K562 (cell line): ENCODE measurements around the gene PI4KA. TPM values are rescaled to one million over a fixed set of nuclear protein-coding genes. Genes with fewer than 3 reads are reported as not detected.

Experiments used
- BDP1 ChIP-seq: IDR thresholded peaks from 3 replicates; pipeline ENCODE4 v1.6.1; 2011; ENCODE audit not compliant: insufficient read length, insufficient read depth
- FOXP1 ChIP-seq: sonication (generic); formaldehyde crosslinking; IDR thresholded peaks from 2 replicates; pipeline ENCODE4 v1.8.0; 2022; ENCODE audit warnings: mild to moderate bottlenecking, missing genetic modification reagents
- GTF2A2 ChIP-seq: IDR thresholded peaks from 2 replicates; pipeline ENCODE4 v1.6.1; 2016; ENCODE audit warnings: mild to moderate bottlenecking, missing genetic modification characterization, missing compliant biosample characterization
- MAFF ChIP-seq: IDR thresholded peaks from 2 replicates; pipeline ENCODE4 v1.6.1; 2012; ENCODE audit warnings: low read length, improper control_type of control experiment
- MEF2D ChIP-seq: conservative IDR thresholded peaks from 2 replicates; pipeline ENCODE4 v1.6.1; 2016; ENCODE audit warnings: low read depth, missing genetic modification characterization, missing compliant biosample characterization
- PTBP1 ChIP-seq: fragments of 200-400 bp; formaldehyde crosslinking; IDR thresholded peaks from 2 replicates; pipeline ENCODE4 v1.6.1; 2017; ENCODE audit warnings: low read depth, low read length
- SRSF3 ChIP-seq: fragments of 200-400 bp; formaldehyde crosslinking; IDR thresholded peaks from 2 replicates; pipeline ENCODE4 v1.6.1; 2016; ENCODE audit warnings: mild to moderate bottlenecking, low read length, moderate library complexity; ENCODE audit not compliant: insufficient read depth
- TBL1XR1 ChIP-seq, 2 experiments: IDR thresholded peaks; 2 replicates each; pipeline ENCODE4 v1.6.1; 2012; ENCODE audit warnings: improper control_type of control experiment in 2 of 2, low read length in 2 of 2, mild to moderate bottlenecking in 1 of 2
- TGIF2 ChIP-seq: sonication (generic); formaldehyde crosslinking; IDR thresholded peaks from 2 replicates; pipeline ENCODE4 v1.8.1; 2022; ENCODE audit warnings: mild to moderate bottlenecking, missing genetic modification reagents, moderate library complexity
- ZBED1 ChIP-seq: IDR thresholded peaks from 2 replicates; pipeline ENCODE4 v1.6.1; 2014
- ZFP1 ChIP-seq: fragments of 450-650 bp; formaldehyde crosslinking; IDR thresholded peaks from 2 replicates; pipeline ENCODE4 v1.4.0; 2020; ENCODE audit warnings: mild to moderate bottlenecking, mixed read lengths
- ZNF134 ChIP-seq: fragments of 250-450 bp; sonication (Bioruptor Pico); conservative IDR thresholded peaks from 2 replicates; pipeline ENCODE4 v1.4.0; 2020
- ZNF212 ChIP-seq: fragments of 450-650 bp; formaldehyde crosslinking; IDR thresholded peaks from 2 replicates; pipeline ENCODE4 v1.4.0; 2020; ENCODE audit warnings: mild to moderate bottlenecking
- ZNF224 ChIP-seq: sonication (generic); formaldehyde crosslinking; IDR thresholded peaks from 2 replicates; pipeline ENCODE4 v1.8.0; 2022; ENCODE audit warnings: mild to moderate bottlenecking, missing genetic modification reagents
- ZNF507 ChIP-seq: conservative IDR thresholded peaks from 2 replicates; pipeline ENCODE4 v1.6.1; 2017; ENCODE audit warnings: missing genetic modification characterization, missing compliant biosample characterization
- ZNF583 ChIP-seq: fragments of 250-450 bp; sonication (Bioruptor Pico); IDR thresholded peaks from 2 replicates; pipeline ENCODE4 v1.4.0; 2020
- polyA plus RNA-seq, 8 experiments: library from polyadenylated mRNA; depleted of rRNA in 4 of 8; stranded (reverse) in 5 of 8; unstranded in 3 of 8; fragments of >200 nt; fragmentation: Nextera tagmentation in 2 of 8; fragmentation: Illumina TruSeq in 1 of 8; extraction: Ambion mirVana in 2 of 8; extraction: Trizol in 1 of 8; gene quantifications; 2 replicates each; pipeline versions ENCODE4 v1.2.1 to v1.2.3, GENCODE V29; 2011 to 2014; ENCODE audit warnings: inconsistent platforms in 1 of 8, missing spikeins in 1 of 8
- total RNA-seq, 7 experiments: library from RNA; depleted of rRNA in 6 of 7; stranded (reverse); fragments of >200 nt in 6 of 7; fragmentation: Illumina TruSeq in 2 of 7; extraction: Trizol in 2 of 7; gene quantifications; 2 replicates each; pipeline versions ENCODE4 v1.2.1 to v1.2.3, GENCODE V29; 2011 to 2021; ENCODE audit warnings: low replicate concordance in 1 of 7
- TF ChIP-seq, protein P1 (sequence below): sonication (generic); IDR thresholded peaks from 2 replicates; pipeline ENCODE4 v1.6.1; 2016
- TF ChIP-seq, protein P2 (sequence below): sonication (generic); formaldehyde crosslinking; IDR thresholded peaks from 2 replicates; pipeline ENCODE4 v1.4.0; 2020; ENCODE audit warnings: mild to moderate bottlenecking, missing genetic modification reagents
- TF ChIP-seq, protein P3 (sequence below): fragments of 250-450 bp; sonication (Bioruptor Pico); IDR thresholded peaks from 2 replicates; pipeline ENCODE4 v1.5.0; 2021
- TF ChIP-seq, protein P4 (sequence below): IDR thresholded peaks from 2 replicates; pipeline ENCODE4 v1.6.1; 2012; ENCODE audit warnings: low read depth, low read length, improper control_type of control experiment, borderline replicate concordance
- TF ChIP-seq, protein P5 (sequence below): IDR thresholded peaks from 3 replicates; pipeline ENCODE4 v1.6.1; 2011; ENCODE audit warnings: borderline replicate concordance, mild to moderate bottlenecking, moderate library complexity; ENCODE audit not compliant: insufficient read length; ENCODE audit errors: extremely low read depth

The PI4KA gene
- total and polyA plus RNA-seq, 9 of the 15 experiments (the other 6 are each of a cell fraction or from before 2014, with no cell fraction given): 7.3 to 187 (median 84.7) TPM

DNA sequence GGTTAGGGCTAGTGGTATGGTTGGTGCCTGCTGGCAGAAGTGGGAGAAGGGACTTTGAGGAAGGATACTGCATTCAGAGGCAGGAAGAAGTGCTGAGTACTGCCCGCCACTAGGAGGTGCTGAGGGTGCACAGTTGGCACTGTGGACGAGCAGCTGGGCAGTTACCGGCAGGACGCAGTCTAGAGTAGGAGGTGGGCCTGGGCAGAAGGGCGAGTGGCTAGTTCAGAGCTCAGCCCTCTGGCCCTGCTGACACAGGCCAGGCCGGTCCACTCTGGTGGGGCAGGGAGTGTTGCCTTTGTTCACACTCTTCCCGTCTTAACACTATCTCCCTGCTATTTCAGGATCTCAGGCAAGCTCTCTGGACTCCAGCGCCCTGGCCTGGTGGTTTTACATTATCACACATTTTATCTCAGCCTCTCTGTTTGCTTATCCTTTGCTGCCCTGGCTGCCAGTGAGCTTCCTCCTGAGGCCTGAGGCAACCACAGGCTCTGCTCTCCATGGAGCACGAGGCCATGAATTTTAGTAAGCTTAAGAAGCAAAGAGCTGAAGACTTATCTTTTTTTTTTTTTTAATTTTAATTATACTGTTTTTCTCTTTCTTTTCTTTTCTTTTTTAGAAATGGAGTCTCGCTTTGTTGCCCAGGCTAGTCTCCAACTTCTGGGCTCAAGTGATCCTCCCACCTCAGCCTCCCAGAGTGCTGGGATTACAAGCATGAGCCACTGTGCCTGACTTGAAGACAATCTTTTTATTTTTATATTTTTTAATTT, 27.1 kb upstream of the PI4KA start (continued):
- no peak for TF ChIP-seq SRSF3
- TF ChIP-seq, protein P1, sequence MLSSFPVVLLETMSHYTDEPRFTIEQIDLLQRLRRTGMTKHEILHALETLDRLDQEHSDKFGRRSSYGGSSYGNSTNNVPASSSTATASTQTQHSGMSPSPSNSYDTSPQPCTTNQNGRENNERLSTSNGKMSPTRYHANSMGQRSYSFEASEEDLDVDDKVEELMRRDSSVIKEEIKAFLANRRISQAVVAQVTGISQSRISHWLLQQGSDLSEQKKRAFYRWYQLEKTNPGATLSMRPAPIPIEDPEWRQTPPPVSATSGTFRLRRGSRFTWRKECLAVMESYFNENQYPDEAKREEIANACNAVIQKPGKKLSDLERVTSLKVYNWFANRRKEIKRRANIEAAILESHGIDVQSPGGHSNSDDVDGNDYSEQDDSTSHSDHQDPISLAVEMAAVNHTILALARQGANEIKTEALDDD: 0 out of 2 replicates have a peak, but pooled peaks have one; percentile 62
- TF ChIP-seq, protein P2, sequence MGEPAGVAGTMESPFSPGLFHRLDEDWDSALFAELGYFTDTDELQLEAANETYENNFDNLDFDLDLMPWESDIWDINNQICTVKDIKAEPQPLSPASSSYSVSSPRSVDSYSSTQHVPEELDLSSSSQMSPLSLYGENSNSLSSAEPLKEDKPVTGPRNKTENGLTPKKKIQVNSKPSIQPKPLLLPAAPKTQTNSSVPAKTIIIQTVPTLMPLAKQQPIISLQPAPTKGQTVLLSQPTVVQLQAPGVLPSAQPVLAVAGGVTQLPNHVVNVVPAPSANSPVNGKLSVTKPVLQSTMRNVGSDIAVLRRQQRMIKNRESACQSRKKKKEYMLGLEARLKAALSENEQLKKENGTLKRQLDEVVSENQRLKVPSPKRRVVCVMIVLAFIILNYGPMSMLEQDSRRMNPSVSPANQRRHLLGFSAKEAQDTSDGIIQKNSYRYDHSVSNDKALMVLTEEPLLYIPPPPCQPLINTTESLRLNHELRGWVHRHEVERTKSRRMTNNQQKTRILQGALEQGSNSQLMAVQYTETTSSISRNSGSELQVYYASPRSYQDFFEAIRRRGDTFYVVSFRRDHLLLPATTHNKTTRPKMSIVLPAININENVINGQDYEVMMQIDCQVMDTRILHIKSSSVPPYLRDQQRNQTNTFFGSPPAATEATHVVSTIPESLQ: peak; percentile 96; the same call in 1 of the 2 replicates
- no peak for TF ChIP-seq GTF2A2
- TF ChIP-seq PTBP1: 0 out of 2 replicates have a peak, but pooled peaks have one; percentile 65
- TF ChIP-seq, protein P3, sequence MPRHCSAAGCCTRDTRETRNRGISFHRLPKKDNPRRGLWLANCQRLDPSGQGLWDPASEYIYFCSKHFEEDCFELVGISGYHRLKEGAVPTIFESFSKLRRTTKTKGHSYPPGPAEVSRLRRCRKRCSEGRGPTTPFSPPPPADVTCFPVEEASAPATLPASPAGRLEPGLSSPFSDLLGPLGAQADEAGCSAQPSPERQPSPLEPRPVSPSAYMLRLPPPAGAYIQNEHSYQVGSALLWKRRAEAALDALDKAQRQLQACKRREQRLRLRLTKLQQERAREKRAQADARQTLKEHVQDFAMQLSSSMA (CRISPR knock-in tag): no peak
- TF ChIP-seq ZNF224 (CRISPR knock-in tag): no peak
- no peak for TF ChIP-seq ZNF507 (tag)
- TF ChIP-seq, protein P4, sequence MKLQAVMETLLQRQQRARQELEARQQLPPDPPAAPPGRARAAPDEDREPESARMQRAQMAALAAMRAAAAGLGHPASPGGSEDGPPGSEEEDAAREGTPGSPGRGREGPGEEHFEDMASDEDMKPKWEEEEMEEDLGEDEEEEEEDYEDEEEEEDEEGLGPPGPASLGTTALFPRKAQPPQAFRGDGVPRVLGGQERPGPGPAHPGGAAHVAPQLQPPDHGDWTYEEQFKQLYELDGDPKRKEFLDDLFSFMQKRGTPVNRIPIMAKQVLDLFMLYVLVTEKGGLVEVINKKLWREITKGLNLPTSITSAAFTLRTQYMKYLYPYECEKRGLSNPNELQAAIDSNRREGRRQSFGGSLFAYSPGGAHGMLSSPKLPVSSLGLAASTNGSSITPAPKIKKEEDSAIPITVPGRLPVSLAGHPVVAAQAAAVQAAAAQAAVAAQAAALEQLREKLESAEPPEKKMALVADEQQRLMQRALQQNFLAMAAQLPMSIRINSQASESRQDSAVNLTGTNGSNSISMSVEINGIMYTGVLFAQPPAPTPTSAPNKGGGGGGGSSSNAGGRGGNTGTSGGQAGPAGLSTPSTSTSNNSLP: peak; percentile 42; the same call in 1 of the 2 replicates
- TF ChIP-seq ZNF212 (CRISPR knock-in tag): no peak
- no peak for TF ChIP-seq TGIF2
- no peak for TF ChIP-seq ZFP1 (CRISPR knock-in tag)
- peak; percentile 97 for TF ChIP-seq FOXP1 (CRISPR knock-in tag)
- TF ChIP-seq, protein P5, sequence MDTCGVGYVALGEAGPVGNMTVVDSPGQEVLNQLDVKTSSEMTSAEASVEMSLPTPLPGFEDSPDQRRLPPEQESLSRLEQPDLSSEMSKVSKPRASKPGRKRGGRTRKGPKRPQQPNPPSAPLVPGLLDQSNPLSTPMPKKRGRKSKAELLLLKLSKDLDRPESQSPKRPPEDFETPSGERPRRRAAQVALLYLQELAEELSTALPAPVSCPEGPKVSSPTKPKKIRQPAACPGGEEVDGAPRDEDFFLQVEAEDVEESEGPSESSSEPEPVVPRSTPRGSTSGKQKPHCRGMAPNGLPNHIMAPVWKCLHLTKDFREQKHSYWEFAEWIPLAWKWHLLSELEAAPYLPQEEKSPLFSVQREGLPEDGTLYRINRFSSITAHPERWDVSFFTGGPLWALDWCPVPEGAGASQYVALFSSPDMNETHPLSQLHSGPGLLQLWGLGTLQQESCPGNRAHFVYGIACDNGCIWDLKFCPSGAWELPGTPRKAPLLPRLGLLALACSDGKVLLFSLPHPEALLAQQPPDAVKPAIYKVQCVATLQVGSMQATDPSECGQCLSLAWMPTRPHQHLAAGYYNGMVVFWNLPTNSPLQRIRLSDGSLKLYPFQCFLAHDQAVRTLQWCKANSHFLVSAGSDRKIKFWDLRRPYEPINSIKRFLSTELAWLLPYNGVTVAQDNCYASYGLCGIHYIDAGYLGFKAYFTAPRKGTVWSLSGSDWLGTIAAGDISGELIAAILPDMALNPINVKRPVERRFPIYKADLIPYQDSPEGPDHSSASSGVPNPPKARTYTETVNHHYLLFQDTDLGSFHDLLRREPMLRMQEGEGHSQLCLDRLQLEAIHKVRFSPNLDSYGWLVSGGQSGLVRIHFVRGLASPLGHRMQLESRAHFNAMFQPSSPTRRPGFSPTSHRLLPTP: peak; percentile 80
- TF ChIP-seq MAFF: peak; percentile 39
- TF ChIP-seq ZNF134: peak; percentile 87
- TF ChIP-seq BDP1: no peak
- TF ChIP-seq ZBED1: no peak
- TF ChIP-seq MEF2D (tag): peak; percentile 92
- TF ChIP-seq TBL1XR1 (IDR thresholded peaks at IDR 0.05; ENCODE audit: low read length in 2 of 2): peak; percentile 46 to 81; a peak in 3 of 4 replicates
- TF ChIP-seq ZNF583: peak; percentile 94
